Loucy (cell line): ENCODE measurements around the gene KANSL2.

ENCODE experiments used
- H2AFZ ChIP-seq: fragments of 200-600 bp; sonication (generic); 2 replicates; pipeline ENCODE4 v1.6.0; 2016; ENCODE audit warnings: antibody characterized with exemption, mild to moderate bottlenecking, low read length, moderate library complexity
- H3F3A ChIP-seq: fragments of 200-600 bp; 2 replicates; pipeline ENCODE4 v1.6.0; 2016; ENCODE audit warnings: antibody characterized with exemption, low read depth, mild to moderate bottlenecking
- H3K27me3 ChIP-seq: fragments of 200-600 bp; sonication (generic); 2 replicates; pipeline ENCODE4 v1.6.1; 2014; ENCODE audit warnings: low read length, mild to moderate bottlenecking; ENCODE audit not compliant: insufficient read depth, poor library complexity, severe bottlenecking
- H3K36me3 ChIP-seq: fragments of 200-600 bp; sonication (generic); 2 replicates; pipeline ENCODE4 v1.6.1; 2016; ENCODE audit warnings: low read length; ENCODE audit not compliant: insufficient read depth
- H3K4me1 ChIP-seq: fragments of 200-600 bp; sonication (generic); 2 replicates; pipeline ENCODE4 v1.5.1; 2014; ENCODE audit warnings: low read length, mild to moderate bottlenecking; ENCODE audit not compliant: insufficient read depth, poor library complexity, severe bottlenecking
- H3K4me2 ChIP-seq: fragments of 200-600 bp; sonication (generic); 2 replicates; pipeline ENCODE4 v1.6.0; 2014; ENCODE audit warnings: antibody characterized with exemption, low read length, low read depth, mild to moderate bottlenecking; ENCODE audit not compliant: poor library complexity, severe bottlenecking
- H3K4me3 ChIP-seq: fragments of 200-600 bp; sonication (generic); 2 replicates; pipeline ENCODE4 v1.5.1; 2014; ENCODE audit warnings: low read length, mild to moderate bottlenecking, mixed read lengths; ENCODE audit not compliant: poor library complexity, severe bottlenecking
- H3K79me2 ChIP-seq: fragments of 200-600 bp; sonication (generic); 2 replicates; pipeline ENCODE4 v1.6.1; 2014; ENCODE audit warnings: low read length; ENCODE audit not compliant: insufficient read depth
- H3K9ac ChIP-seq: fragments of 200-600 bp; sonication (generic); 2 replicates; pipeline ENCODE4 v1.6.0; 2014; ENCODE audit warnings: mild to moderate bottlenecking, low read depth, low read length, moderate library complexity; ENCODE audit not compliant: poor library complexity, severe bottlenecking
- H3K9me2 ChIP-seq: fragments of 200-600 bp; sonication (generic); replicated peaks from 2 replicates; pipeline ENCODE4 v1.6.1; 2016; ENCODE audit warnings: low read depth, low read length, mixed read lengths
- H3K9me3 ChIP-seq: fragments of 200-600 bp; sonication (generic); 2 replicates; pipeline ENCODE4 v1.6.1; 2014; ENCODE audit warnings: mild to moderate bottlenecking, antibody characterized with exemption, low read length, low read depth; ENCODE audit not compliant: insufficient read depth
- H4K20me1 ChIP-seq: fragments of 200-600 bp; sonication (generic); 2 replicates; pipeline ENCODE4 v1.6.0; 2014; ENCODE audit warnings: antibody characterized with exemption, low read length, mild to moderate bottlenecking; ENCODE audit not compliant: insufficient read depth, poor library complexity, severe bottlenecking
- EZH2phosphoT487 ChIP-seq: fragments of 200-600 bp; IDR thresholded peaks from 2 replicates; pipeline ENCODE4 v1.6.1; 2018; ENCODE audit warnings: antibody characterized with exemption, mild to moderate bottlenecking, moderate library complexity, borderline replicate concordance
- TF ChIP-seq, protein P1 (sequence below): fragments of 200-600 bp; sonication (generic); conservative IDR thresholded peaks from 2 replicates; pipeline ENCODE4 v1.5.1; 2014; ENCODE audit warnings: mild to moderate bottlenecking, antibody characterized with exemption, low read length

Gene KANSL2

DNA sequence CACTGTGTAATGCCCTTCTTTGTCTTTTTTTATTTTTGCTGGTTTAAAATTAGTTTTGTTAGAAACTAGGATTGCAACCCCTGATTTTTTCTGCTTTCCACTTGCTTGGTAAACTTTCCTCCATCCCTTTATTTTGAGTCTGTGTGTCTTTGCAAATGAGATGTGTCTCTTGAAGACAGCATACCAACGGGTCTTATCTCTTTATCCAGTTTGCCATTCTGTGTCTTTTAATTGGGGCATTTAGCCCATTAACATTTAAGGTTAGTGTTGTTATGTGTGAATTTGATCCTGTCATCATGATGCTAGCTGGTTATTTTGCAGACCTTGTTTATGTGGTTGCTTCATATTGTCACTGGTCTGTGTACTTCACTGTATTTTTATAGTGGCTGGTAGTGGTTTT, 68.7 kb downstream of the KANSL2 start:
- TF ChIP-seq, protein P1, sequence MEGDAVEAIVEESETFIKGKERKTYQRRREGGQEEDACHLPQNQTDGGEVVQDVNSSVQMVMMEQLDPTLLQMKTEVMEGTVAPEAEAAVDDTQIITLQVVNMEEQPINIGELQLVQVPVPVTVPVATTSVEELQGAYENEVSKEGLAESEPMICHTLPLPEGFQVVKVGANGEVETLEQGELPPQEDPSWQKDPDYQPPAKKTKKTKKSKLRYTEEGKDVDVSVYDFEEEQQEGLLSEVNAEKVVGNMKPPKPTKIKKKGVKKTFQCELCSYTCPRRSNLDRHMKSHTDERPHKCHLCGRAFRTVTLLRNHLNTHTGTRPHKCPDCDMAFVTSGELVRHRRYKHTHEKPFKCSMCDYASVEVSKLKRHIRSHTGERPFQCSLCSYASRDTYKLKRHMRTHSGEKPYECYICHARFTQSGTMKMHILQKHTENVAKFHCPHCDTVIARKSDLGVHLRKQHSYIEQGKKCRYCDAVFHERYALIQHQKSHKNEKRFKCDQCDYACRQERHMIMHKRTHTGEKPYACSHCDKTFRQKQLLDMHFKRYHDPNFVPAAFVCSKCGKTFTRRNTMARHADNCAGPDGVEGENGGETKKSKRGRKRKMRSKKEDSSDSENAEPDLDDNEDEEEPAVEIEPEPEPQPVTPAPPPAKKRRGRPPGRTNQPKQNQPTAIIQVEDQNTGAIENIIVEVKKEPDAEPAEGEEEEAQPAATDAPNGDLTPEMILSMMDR = no peak
- TF ChIP-seq EZH2phosphoT487 = no peak
- Histone ChIP-seq H3K9me3 (no peaks in the 10 kb centered on the region), H3K4me2 (no peak overlapping the region), H3K4me1 (no peaks in the 10 kb centered on the region), H3K9ac (no peak overlapping the region), H3K36me3 (no peaks in the 10 kb centered on the region), H3K9me2 (no peaks in the 10 kb centered on the region), H3K79me2 (no peaks in the 10 kb centered on the region), H4K20me1 (no peaks in the 10 kb centered on the region), H3K4me3 (no peak overlapping the region), H3K27me3 (no peaks in the 10 kb centered on the region), H3F3A (no peaks in the 10 kb centered on the region), H2AFZ (no peak overlapping the region)
